Measurements from ENCODE around the gene RASL11A.
"Not testable (repeated sequence)": the region's sequence is repeated elsewhere in the genome, so short reads cannot be mapped to it uniquely, and the experiment has no call there.

RASL11A gene

DNA sequence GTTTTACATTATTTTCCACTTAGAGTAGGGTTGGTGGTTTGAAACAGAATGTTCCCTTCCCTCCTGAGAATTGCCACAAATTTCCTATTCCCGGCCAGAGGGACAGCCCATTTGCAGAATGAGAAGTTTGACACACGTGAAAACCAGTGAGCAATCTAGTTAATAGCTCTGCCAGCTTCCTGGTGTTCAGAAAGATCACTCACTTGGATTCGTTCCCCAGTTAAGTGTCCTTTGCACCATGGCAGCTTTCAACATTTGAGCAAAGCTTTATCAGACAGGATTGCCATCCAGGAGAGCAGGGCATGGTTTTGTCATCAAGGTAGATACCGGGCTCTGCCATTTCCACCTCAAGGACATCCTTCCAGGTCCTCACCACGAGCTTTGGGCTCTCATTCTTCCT is 28.2 kb downstream of the RASL11A start:
- no peak for DNase-seq (ENCODE audit: low read depth in 1 of 2, low spot score in 1 of 2)

DNA sequence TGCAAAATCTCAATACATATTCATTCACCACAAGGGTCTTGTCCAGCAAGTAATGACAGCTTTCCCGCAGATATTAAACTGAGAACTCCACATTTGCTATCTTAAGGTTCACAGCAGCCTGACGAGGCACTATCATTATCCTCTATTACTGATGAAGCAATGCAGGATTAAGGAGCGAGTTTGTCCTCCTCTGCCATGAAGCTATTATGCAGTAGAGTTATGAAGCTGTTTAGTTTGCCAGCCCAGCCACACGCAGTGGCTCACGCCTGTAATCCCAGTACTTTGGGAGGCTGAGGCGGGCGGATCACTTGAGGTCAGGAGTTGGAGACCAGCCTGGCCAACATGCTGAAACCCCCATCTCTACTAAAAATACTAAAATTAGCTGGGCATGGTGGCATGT is 29.8 kb downstream of the RASL11A start:
- not testable (repeated sequence) for DNase-seq (ENCODE audit: low read depth in 1 of 2, low spot score in 1 of 2)

DNA sequence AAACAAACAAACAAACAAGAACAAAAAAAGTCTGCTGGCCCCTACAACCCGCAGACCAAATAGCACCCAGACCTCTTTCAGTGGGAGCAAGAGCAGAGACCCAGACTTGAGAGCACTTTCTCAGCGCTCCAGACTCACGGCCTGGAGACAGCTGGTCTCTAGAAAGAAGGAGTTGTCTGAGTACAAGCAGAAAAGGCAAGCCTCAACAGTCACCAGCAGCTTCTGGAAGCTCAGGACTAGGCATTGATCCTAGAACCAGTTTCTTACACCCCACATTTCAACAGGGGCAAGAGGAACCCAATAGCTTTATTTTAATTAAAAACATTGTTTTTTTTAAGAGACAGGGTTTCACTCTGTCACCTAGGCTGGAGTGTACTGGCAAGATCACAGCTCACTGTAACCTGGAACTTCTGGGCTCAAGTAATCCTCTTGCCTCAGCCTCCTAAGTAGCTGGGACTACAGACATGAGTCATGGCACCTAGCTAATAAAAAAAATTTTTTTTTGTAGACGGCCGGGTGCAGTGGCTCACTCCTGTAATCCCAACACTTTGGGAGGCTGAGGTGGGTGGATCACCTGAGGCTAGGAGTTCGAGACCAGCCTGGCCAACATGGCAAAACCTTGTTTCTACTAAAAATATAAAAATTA is 30.4 kb downstream of the RASL11A start:
- DNase-seq (ENCODE audit: low read depth in 1 of 2, low spot score in 1 of 2) = no peak

DNA sequence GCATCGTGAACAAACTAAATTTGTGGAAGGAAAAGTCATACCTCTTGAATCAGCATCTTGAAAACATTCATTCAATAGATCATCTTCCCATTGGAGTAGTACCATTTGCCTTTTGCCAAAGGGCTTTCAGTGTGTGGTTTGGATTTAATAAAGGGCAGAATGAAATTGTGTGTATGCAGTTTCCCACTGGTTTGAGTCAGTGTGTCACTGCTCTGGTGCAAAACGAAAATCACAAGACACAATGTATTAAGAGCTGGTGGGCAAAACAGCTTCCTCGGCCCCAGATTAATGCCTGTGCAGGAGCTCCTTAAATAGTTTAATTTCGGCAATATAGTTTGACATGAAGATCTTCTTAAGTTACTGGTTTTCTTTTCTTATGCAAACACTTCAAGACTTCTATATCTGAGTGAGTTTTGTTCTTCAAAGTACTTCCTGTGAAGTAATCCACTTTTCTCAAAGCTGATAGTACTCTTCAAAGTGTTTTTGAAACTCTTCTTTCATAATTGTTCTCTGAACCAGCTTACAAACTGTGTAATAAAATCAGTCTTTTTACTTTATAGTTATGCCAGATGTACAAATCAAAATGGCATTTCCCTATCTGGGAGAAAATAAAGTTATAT is 32.1 kb downstream of the RASL11A start:
- DNase-seq (ENCODE audit: low read depth in 1 of 2, low spot score in 1 of 2) = no peak

DNA sequence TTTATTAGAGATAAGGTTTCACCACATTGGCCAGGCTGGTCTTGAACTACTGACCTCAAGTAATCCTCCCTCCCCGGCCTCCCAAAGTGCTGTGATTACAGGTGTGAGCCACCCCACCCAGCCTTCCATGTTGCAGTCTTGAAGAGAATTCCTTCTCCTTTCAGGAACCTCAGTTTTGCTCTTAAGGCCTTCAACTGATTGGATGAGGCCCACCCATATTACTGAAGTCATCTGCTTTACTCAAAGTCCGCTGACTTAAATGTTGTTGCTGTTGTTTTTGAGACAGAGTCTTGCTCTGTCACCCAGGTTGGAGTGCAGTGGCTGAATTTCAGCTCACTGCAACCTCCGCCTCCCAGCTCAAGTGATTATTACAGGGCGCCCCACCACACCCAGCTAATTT is 33.5 kb downstream of the RASL11A start:
- no peak for DNase-seq (ENCODE audit: low read depth in 1 of 2, low spot score in 1 of 2)

DNA sequence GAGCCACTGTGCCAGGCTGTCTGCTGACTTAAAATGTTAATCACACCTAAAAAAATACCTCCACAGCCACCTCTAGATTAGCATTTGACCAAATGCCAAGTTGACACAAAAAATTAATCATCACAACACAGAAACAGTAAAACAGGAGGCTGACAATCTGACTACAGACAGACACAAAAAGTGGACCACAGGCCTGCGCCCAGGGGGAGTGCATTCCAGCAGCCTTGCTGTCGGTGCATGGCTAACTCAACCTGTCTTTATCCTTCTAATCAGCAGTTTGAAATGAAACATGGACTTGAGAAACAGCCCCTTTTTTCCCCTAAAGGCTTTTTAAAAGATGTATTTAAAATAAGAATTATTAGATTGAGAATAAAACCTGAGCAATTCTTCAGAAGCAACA is 34.0 kb downstream of the RASL11A start:
- no peak for DNase-seq (ENCODE audit: low read depth in 1 of 2, low spot score in 1 of 2)

DNA sequence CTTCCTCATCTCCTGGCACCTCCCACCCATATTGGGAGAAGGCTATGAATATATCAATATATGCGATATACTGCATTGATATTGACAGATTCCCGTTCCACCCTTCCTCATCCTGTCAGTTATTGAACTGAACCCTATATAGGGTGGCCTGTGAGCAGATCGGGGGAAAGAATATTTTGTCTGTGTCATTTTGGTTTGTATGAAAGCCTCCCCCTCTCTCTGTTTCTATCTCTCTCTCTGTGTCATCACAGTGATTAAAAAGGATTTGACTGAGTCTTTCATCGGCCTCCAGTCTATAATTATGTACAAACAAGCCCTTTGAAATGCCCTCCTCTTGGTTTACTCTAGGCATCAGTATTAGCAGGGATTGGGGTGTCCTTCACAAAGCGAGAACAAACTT is 35.7 kb downstream of the RASL11A start:
- DNase-seq (ENCODE audit: low read depth in 1 of 2, low spot score in 1 of 2) = no peak

DNA sequence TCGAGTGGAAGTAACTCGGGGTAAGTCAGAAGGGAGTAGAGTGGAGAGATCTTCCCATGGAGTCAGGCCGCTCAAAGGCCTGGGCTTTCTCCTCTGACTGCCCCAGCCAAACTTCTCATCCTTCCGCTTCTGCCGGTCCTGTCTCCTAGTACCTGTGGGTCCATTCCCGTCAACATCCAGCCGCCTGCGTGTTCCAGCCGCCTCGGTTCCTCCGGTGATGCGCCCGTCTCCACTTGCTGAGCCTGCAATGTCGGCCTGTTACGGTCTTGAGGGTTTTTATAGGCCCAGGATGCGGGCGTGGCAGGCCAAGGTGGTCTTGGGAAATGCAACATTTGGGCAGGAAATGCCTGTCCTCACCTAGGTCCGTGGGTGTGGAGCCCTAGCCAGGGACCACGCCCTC is 38.3 kb downstream of the RASL11A start:
- no peak for DNase-seq (ENCODE audit: low read depth in 1 of 2, low spot score in 1 of 2)

DNA sequence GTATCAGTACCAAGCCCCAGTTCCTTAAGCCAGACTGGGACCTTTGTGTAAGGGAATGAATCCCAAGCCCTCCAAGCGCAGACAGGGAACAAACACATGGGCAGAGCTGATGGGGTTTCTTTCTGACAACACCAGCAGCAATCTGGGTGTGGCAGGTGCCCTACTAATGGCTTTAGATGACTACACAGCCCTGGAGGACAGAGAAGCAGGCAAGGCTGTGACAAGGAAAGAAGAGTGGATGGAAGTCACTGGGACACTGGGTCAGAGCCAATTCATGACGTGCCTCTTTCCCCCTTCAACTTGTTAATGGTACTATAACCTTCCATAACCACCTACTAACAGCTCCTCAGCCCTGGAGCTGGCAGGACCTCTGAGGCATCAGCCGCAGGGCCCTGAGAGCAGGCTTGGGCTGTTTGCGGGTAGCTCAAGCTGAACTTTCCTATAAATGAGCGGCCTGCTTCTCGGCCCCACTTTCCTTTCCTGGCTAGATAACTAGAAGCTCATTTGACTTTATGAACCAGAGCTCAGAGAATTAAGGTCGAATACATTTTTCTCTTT is 38.9 kb downstream of the RASL11A start:
- DNase-seq (ENCODE audit: low read depth in 1 of 2, low spot score in 1 of 2) = no peak

DNA sequence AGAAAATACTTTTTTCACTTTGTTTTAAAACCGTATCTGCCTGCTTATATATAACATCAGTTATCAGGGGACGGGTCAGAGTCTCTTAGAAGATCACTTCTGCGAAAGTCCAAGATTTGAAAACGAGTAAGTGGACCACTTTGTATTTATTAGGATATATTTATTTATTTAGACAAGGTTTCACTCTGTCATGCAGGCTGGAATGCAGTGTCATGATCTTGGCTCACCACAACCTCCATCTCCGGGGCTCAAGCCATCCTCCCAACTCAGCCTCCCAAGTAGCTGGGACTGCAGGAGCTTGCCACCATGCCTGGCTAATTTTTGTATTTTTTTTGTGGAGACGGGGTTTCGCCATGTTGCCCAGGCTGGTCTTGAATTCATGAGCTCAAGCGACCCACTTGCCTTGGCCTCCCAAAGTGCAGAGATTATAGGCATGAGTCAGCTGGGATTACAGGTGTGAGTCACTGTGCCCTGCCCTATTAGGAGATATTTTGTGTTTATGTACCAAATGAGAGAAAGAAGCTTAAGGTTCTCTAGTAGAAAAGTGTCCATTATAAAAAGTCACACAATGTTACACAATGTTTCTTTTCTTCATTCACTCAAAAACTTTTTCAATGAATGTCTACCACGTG is 39.5 kb downstream of the RASL11A start:
- DNase-seq (ENCODE audit: low read depth in 1 of 2, low spot score in 1 of 2) = no peak

DNA sequence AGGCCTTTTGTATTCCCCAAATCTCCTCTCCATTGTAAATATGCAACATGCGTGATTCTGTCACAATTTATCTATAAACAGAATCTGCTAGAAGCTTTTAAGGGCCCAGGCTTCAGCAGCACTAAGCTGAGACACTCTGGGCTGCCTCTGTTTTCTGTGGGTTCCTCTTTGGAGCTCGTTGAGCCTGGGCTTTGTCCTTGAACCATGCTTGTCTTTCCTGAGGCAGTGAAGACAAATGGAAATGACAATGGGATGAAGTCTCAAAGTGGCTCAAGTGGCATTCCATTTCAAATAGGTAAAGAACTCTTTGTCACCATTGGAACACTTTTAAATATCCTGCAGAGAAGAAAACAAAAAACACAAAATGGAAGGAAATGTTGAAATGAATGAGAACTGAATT is 40.3 kb downstream of the RASL11A start:
- no peak for DNase-seq (ENCODE audit: low read depth in 1 of 2, low spot score in 1 of 2)

DNA sequence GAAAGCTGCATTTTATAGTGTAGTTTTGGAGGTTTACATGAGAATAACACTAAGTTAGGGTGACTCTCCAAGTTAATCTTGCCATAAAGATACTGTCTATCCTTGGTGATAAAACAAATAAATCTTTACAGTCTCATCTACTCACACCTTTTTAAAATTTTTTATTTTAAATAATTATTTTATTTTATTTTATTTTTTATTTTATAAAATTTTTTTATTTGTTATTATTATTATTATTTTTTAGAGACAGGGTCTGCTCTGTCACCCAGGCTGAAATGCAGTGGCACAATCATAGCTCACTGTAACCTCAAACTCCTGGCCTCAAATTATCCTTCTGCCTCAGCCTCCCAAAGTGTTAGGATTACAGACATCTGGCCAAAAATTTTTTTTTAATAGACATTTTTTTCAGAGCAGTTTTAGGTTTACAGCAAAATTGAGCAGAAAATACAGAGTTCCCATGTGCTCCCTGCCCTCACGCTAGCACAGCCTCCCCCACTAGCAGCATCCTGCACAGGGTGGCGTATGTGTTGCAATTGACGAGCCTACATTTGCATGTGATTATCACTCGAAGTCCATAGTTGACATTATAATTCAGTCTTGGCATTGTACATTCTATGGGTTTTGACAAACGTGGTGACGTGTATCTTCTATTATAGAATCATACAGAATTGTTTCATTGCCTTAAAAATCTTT is 41.0 kb downstream of the RASL11A start:
- no peak for DNase-seq (ENCODE audit: low read depth in 1 of 2, low spot score in 1 of 2)

DNA sequence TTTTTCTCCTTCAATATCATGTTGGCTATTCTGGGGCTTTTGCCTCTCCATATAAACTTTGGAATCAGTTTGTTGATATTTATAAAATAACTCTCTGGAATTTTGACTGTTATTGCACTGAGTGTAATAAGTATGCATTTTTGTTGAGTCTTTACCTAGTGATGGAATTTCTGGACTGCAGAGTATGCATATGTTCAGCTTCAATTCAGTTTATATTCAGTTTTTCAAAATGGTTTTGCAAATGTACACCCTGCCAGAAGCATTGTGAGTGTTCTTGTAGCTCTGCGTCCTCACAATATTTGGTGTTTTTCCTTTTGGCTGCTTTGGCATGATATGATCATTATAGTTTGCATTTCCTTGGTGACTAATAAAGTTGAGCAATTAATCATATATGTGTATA is 43.1 kb downstream of the RASL11A start:
- DNase-seq (ENCODE audit: low read depth in 1 of 2, low spot score in 1 of 2) = no peak

DNA sequence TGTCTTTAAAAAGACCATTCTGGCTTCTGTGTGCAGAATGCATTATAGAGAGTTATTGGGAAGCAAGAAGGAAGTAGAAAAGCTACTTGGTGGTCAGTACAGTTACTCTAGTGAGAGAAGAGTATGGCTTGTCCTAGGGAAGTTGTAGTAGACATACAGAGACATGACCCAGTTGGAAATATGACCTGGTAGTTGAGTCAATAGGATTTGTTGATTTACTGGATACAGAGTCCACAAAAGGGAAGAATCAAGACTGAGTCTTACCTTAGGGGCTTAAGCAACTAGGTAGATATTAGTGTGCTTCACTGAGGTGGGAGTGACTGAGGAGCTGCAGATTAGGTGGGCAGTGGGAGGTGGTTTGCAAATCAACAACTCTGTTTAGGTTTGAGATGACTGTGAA is 48.8 kb downstream of the RASL11A start:
- no peak for DNase-seq (ENCODE audit: low read depth in 1 of 2, low spot score in 1 of 2)

DNA sequence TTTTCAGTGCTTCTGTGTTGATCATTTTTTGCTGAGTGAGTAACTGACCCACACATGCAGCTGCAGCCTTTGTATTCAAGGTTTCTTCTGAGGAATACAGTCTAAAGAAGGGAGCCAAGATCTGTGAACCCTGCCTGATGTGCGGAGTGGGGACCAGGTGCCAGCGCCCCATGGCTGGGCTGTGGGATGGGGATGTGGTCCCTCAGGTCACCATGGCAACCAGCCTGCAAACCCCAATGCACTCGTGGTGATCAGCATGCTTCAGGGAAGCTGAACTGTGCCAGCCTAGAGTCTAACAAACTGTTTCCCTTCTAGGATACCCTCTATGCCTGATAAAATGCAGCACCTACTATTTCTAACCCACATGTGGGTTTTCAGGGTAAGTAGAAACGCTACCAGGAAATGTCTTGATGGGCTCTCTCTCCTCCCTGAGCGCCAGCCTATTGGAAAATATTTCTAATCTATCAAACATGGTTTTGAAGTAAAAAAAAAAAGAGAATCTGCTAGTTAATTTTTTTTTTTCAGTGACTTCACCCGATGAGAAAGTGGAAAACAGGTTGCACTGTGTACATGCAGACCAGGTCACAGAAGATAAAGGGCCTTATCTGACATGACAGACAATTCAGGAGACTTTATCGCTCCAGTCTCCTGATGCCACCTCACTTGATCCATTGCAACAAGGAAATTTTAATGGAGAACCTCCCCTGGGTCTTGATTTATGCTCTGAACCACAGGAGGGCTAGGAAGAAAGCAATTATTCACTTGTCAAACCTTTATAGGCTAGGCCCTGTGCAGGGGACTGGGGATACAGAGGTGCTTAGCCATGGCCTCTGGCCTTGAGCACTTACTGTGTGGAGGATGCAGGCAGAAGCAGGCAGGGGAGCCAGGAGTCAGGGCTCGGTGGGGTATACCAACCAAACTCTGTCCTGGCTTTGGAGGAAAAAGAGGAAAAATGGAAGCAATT is 51.1 kb downstream of the RASL11A start:
- DNase-seq (ENCODE audit: low read depth in 1 of 2, low spot score in 1 of 2) = no peak

DNA sequence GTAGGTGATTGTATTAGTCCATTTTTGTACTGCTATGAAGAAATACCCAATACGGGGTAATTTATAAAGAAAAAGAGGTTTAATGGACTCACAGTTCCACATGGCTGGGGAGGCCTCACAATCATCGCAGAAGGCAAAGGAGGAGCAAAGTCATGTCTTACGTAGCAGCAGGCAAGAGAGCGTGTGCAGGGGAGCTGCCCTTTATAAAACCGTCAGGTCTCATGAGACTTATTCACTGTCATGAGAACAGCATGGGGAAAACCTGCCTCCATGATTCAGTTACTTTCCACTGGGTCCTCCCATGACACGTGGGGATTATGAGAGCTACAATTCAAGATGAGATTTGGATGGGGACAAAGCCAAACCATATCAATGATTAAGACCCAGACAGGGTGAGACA is 51.8 kb downstream of the RASL11A start:
- not testable (repeated sequence) for DNase-seq (ENCODE audit: low read depth in 1 of 2, low spot score in 1 of 2)
